ENCODE measurements around the gene C12orf75.
A peak's percentile ranks its signal among the peaks of the same experiment; 100 is the strongest.
"Not testable (repeated sequence)": the region's sequence is repeated elsewhere in the genome, so short reads cannot be mapped to it uniquely, and the experiment has no call there.

C12orf75 gene

DNA sequence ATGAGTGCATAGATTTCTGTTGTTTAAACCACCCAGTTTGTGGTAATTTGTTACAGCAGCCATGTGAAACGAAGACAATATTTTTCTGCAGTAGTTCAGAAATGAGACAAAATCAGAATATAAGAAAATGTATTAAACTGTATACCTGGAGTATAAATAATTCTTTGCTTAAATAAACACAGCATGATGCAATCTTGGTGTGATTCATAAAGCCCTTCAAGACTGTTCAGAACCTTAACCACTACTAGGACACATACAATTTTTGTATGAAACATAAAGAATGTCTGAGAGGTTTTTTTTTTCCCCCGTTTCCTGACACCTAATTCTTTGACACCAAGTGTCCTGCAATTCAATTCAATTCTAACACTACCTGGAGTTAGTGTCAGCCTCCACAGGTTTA is 10.5 kb downstream of the C12orf75 start:
- ATAC-seq (no peak), DNase-seq (no peak)
- H3K4me1 Mint-ChIP-seq: peaks cover 30% of the 10 kb centered on the region
- H3K9me3 Mint-ChIP-seq: peaks cover 16 to 19% of the 10 kb centered on the region in 2 donors
- no peak overlapping the region for H3K4me3 Mint-ChIP-seq
- H3K27ac Mint-ChIP-seq: no peak overlapping the region
- no peaks in the 10 kb centered on the region for H3K27me3 Mint-ChIP-seq

DNA sequence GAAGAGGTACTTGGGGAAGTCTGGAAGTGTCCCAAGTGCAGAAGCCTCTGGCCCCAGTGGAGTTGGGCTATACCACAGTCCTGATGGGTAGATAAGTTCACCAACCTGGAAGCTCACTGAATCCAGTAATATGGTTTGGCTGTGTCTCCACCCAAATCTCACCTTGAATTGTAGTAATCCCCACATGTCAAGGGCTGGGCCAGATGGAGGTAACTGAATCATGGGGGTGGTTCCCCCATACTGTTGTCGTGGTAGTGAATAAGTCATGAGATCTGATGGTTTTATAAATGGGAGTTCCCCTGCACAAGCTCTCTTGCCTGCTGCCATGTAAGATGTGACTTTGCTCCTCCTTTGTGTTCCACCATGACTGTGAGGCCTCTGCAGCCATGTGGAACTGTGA is 11.1 kb downstream of the C12orf75 start:
- H3K27ac Mint-ChIP-seq, H3K27me3 Mint-ChIP-seq, H3K4me3 Mint-ChIP-seq: not testable (repeated sequence)
- peaks cover 16 to 19% of the 10 kb centered on the region in 2 donors for H3K9me3 Mint-ChIP-seq
- peaks cover 25% of the 10 kb centered on the region for H3K4me1 Mint-ChIP-seq
- ATAC-seq (peak; percentile 45), DNase-seq (peak in 1 of 2 donors; percentile 23)

DNA sequence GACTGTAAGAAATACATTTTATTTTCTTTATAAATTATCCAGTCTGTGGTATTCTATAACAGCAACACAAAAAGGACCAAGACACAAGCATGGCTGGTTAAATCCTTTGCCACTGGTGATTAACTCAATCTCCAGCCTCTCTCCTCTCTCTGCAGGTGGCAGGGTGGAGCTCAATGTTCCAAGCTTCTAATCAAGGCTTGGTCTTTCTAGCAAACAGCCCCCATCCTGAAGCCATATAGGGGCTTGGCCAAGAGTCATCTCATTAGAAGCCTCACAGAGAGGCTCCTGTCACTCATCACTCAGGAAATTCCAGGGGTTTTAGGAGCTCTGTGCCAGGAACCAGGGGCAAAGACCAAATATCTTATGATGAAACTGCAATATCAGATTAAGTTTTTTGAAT is 12.0 kb downstream of the C12orf75 start:
- Mint-ChIP-seq H3K4me3 (no peak overlapping the region), H3K9me3 (peaks cover 16 to 19% of the 10 kb centered on the region in 2 donors), H3K4me1 (peaks cover 20% of the 10 kb centered on the region), H3K27me3 (no peaks in the 10 kb centered on the region), H3K27ac (no peak overlapping the region)
- DNase-seq (no peak), ATAC-seq (no peak)

DNA sequence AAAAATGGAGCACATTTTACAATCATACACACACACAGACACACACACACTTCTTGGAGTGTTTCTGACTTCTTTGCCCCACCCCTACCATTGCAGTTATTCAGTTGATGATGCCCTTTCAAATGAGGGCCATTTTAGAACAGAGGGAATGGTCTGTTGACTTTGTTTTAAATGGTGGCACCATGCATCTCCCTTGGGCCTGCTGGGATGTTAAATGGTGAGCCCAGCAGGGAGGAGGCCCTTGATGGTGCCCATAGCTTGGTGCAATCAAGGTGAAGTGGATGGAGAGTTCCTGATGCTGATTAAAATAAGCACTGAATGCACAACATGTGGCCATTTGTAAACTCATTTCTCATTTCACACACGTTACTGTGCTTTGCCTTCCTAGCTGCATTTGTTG is 13.3 kb downstream of the C12orf75 start:
- Mint-ChIP-seq H3K27me3 (no peaks in the 10 kb centered on the region), H3K9me3 (peaks cover 16 to 19% of the 10 kb centered on the region in 2 donors), H3K27ac (peak overlapping the region in 1 of 2 donors; percentile 19), H3K4me3 (no peak overlapping the region), H3K4me1 (peaks cover 18% of the 10 kb centered on the region)
- no peak for ATAC-seq
- DNase-seq: no peak

DNA sequence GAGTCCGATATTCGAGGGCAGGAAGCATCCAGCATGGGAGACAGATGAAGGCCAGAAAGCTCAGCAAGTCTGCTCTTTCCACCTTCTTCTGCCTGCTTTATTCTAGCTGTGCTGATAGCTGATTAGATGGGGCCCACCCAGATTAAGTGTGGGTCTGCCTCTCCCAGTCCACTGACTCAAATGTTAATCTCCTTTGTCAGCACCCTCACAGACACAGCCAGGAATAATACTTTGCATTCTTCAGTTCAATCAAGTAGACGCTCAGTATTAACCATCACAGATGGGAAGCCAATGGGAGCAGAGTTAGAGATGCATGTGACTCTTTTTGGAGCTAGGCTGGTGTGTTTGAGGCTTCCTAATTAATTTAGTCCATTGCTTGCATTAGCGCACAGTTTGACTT is 17.0 kb downstream of the C12orf75 start:
- Mint-ChIP-seq H3K4me3 (no peak overlapping the region), H3K27me3 (no peaks in the 10 kb centered on the region), H3K4me1 (peaks cover 32% of the 10 kb centered on the region), H3K27ac (no peak overlapping the region), H3K9me3 (peaks cover 0 to 6% of the 10 kb centered on the region in 2 donors)
- ATAC-seq (no peak), DNase-seq (no peak)

DNA sequence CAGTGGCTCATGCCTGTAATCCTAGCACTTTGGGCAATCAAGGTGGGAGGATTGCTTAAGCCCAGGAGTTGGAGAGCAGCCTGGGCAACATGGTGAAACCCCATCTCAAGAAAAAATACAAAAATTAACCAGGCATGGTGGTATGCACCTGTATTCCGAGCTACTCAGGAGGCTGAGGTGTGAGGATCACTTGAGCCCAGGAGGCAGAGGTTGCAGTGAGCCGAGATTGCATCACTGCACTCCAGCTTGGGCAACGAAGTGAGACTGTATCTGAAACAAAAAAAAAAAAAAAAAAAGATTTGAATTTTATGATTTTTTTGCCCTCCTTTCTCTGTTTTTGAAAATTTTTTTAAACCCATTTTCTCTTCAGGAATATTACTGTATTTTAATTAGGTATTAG is 17.7 kb downstream of the C12orf75 start:
- peaks cover 29% of the 10 kb centered on the region for H3K4me1 Mint-ChIP-seq
- peaks cover 0 to 6% of the 10 kb centered on the region in 2 donors for H3K9me3 Mint-ChIP-seq
- ATAC-seq (no peak), DNase-seq (no peak)
- H3K27me3 Mint-ChIP-seq: no peaks in the 10 kb centered on the region
- H3K27ac Mint-ChIP-seq: no peak overlapping the region
- H3K4me3 Mint-ChIP-seq: no peak overlapping the region

DNA sequence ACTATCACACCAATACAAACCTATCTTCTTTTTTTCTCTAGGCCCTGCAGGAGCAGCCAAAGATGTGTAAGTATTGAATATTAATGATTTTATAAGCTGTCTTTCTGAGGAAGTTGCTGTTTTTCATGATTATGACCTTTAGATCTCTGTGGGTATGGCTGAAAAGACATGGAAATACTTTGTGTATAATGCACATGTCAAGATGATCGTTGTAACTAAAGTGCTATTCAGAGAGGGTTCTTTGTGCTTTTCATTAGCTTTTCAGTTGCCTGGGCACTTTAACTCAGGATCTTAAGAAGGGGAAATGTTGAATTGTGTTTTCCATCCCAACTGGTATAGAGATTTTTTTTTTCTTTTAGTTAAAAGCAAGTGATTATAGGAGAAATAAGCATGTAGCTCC is 18.1 kb downstream of the C12orf75 start:
- Mint-ChIP-seq H3K9me3 (peaks cover 0 to 6% of the 10 kb centered on the region in 2 donors), H3K4me1 (peaks cover 29% of the 10 kb centered on the region), H3K27ac (no peak overlapping the region), H3K27me3 (no peaks in the 10 kb centered on the region), H3K4me3 (no peak overlapping the region)
- DNase-seq (no peak), ATAC-seq (no peak)

DNA sequence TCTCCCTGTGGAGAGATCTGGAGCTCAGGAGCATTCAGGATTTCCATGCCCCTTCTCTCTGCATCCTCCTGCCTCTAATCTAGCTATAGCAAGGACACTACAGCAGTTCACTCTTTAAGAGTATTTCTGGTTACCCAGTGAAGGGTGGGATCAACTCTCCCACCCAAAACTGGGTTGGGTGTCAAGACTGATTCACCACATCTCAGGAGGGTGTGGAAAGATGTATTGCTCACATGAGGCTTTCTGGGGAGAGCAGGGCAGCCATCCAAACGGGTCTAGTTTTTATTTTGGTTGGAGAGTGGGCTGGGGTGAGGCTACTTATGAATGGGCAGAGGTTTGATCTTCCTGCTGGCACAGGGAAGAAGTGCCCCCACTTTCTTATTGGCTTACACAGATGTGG is 18.6 kb downstream of the C12orf75 start:
- ATAC-seq (no peak), DNase-seq (no peak)
- Mint-ChIP-seq H3K4me3 (no peak overlapping the region), H3K27ac (peak overlapping the region in 1 of 2 donors; percentile 28), H3K4me1 (peaks cover 29% of the 10 kb centered on the region), H3K27me3 (no peaks in the 10 kb centered on the region), H3K9me3 (peaks cover 0 to 6% of the 10 kb centered on the region in 2 donors)

DNA sequence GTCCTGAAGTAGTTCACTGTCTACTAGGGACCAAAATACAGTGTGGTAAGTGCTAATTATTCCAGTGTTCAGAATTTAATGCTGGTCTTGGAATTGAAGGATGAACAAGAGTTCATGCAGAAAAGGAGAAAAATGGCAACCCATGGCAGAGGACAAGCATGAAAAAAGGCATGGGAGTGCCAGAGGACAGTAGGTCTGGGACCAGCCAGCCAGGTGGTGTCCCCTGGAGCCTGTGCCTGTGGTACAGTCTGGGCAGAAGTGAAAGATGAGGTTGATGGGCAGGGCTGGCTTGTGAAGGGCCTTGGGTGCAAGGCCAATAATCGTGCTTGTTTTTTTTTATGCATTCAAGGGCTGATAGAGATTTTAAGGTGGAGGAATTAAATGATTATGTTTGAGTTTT is 21.0 kb downstream of the C12orf75 start:
- Mint-ChIP-seq H3K9me3 (peaks cover 0 to 6% of the 10 kb centered on the region in 2 donors), H3K4me1 (peaks cover 41% of the 10 kb centered on the region), H3K27ac (peak overlapping the region in 1 of 2 donors; percentile 50), H3K4me3 (no peak overlapping the region), H3K27me3 (no peaks in the 10 kb centered on the region)
- ATAC-seq (no peak), DNase-seq (no peak)

DNA sequence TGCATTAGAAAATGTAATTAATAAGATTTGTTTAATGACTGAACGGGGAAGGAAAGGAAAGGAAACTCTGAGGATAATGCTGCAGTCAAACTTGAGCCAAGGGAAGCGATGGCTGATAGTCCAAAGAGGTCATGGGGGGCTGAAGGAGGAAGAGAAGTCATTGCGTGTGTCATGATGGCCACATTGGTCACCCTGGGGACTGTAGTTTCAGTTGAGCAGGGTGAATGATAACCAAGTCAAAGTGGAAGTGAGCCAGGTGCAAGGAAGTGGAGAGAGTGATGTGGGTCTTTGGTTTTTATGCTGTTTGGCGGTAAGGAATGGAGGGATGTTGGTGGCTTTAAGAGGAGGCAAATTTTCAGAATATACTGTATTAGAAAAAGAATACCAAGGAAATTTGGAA is 21.6 kb downstream of the C12orf75 start:
- H3K27ac Mint-ChIP-seq: peak overlapping the region in 1 of 2 donors; percentile 50
- peaks cover 47% of the 10 kb centered on the region for H3K4me1 Mint-ChIP-seq
- peak in 1 of 2 donors; percentile 22 for DNase-seq
- H3K4me3 Mint-ChIP-seq: no peak overlapping the region
- no peaks in the 10 kb centered on the region for H3K27me3 Mint-ChIP-seq
- H3K9me3 Mint-ChIP-seq: peaks cover 0 to 6% of the 10 kb centered on the region in 2 donors
- peak; percentile 71 for ATAC-seq

DNA sequence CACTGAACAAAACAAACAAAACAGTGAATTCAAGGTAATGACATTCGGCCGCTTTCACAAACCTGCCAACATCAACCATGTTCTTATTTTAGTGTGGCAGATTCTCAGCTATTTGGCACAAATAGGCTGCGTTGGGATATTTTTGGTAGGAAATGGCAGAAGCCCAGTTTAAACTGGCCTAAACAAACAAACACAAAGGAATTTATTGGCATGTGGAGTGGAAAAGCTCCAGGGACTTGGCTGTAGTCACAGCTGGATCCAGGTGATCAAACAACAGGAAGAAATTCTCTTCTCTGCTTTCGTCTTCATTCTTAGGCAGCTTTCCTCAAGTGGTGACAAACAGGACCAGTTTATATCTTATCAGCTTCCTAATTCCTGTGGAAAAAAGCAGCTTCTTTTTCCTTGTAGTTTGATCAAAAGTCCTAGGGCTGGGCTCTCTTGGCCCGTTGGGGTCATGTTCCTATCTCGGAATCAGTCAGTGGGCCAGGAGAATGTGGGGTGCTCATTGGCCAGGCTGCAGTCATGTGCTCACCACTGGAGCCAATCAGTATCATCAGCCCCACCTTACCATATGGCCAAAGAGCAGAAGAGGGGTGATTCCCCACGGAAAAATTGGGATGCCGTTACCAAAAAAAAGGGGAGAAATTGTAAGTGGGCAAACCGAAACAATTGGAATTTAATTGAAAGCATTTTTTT is 22.6 kb downstream of the C12orf75 start:
- Mint-ChIP-seq H3K27ac (no peak overlapping the region), H3K4me1 (peaks cover 57% of the 10 kb centered on the region)

DNA sequence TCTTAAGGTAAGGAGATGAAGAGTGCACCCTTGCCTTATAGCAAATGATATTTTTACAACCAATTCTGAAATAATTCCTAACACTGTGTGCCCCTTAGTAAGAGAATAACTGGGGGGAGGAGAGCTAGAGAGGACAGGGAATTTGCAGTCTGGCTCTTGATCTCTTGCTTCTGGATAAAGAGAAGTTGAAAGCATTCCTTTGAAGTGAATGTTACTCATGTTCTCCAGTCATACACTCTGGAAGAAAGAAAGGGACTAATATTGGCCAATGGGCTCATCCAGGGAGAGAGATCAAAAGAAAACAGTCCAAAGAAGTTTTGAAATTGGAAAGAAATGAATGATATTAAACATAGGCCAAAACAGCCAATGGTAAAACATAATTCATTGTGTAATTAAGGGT is 25.3 kb downstream of the C12orf75 start:
- DNase-seq (no peak), ATAC-seq (no peak)
- Mint-ChIP-seq H3K27ac (no peak overlapping the region), H3K27me3 (no peaks in the 10 kb centered on the region), H3K9me3 (peaks cover 0 to 6% of the 10 kb centered on the region in 2 donors), H3K4me1 (peaks cover 41% of the 10 kb centered on the region), H3K4me3 (no peak overlapping the region)

More for the DNA sequence above, 22.6 kb downstream of the C12orf75 start:
- no peak for DNase-seq
- no peak for ATAC-seq
- Mint-ChIP-seq H3K4me3 (no peak overlapping the region), H3K9me3 (peaks cover 0 to 6% of the 10 kb centered on the region in 2 donors), H3K27me3 (no peaks in the 10 kb centered on the region)

DNA sequence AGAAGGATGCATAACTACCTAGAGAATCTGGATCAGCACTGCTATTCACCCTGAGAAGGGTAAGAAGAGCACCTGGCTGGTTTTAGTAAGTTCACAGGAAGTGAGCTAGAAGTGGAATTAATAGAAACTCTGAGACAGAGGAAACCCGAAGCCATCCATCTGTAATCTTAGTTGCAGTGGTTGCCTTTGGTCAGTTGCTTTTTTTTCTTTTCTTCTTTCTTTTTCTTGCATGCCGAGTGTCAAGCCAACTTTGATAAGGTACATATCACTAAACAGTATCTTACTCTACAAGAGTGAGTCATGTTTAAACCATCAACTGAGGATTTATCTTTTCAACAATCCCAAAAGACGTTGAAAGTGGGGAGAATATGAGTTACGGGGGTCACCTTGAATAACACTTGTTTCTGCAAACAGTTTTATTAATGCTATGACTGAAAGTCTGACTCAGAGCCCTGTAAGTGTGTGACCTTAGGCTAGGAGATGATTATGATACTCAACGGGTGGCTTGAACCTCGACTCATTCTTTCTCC is 26.7 kb downstream of the C12orf75 start:
- no peak overlapping the region for H3K4me3 Mint-ChIP-seq
- H3K27ac Mint-ChIP-seq: peak overlapping the region; percentile 66
- peak; percentile 90 for ATAC-seq
- no peaks in the 10 kb centered on the region for H3K9me3 Mint-ChIP-seq
- peaks cover 31% of the 10 kb centered on the region for H3K4me1 Mint-ChIP-seq
- no peak for DNase-seq
- no peaks in the 10 kb centered on the region for H3K27me3 Mint-ChIP-seq

DNA sequence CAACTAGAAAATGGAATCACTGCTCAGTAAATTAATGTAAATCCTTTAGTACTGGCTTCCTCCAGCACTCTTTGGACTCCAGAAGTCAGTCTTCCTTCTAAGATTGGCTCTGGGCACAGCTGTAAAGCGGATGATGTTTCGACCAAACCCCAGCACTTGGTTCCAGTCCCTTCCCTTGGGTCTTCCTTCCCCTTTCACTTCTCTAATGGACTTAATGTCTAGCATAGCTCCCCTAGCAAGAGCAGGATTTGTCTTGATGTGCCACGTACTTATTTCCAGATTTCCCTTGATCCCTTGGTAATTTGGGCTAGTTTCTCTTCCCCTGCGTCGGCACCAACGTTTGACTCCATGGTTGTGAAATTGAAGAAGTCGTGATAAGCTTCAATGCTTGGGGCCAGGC is 28.3 kb downstream of the C12orf75 start:
- no peaks in the 10 kb centered on the region for H3K9me3 Mint-ChIP-seq
- no peak overlapping the region for H3K27ac Mint-ChIP-seq
- no peaks in the 10 kb centered on the region for H3K27me3 Mint-ChIP-seq
- no peak for DNase-seq
- no peak for ATAC-seq
- peaks cover 29% of the 10 kb centered on the region for H3K4me1 Mint-ChIP-seq
- no peak overlapping the region for H3K4me3 Mint-ChIP-seq

DNA sequence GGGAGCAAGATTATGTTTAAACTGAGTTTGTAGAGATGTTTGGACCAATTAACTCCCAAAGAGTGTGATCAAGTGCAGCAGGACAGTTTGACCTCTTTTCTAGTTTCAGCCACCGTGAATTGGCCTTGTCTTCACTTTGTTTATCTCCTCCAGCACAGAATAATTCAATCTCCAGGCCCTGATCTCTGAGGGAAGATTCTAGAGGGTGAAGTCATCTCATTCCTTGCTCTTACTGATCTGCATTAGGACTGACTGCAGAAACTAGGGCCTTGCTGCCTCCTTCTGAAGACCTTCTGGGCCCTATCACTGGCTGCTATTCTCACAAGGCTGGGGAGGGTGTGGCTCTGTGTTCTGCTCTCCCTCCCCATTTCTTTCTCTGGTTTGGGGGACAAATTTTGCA is 29.4 kb downstream of the C12orf75 start:
- no peak for DNase-seq
- ATAC-seq: no peak
- no peaks in the 10 kb centered on the region for H3K9me3 Mint-ChIP-seq
- no peaks in the 10 kb centered on the region for H3K27me3 Mint-ChIP-seq
- peaks cover 23% of the 10 kb centered on the region for H3K4me1 Mint-ChIP-seq
- H3K4me3 Mint-ChIP-seq: no peak overlapping the region
- H3K27ac Mint-ChIP-seq: peak overlapping the region in 1 of 2 donors; percentile 81

DNA sequence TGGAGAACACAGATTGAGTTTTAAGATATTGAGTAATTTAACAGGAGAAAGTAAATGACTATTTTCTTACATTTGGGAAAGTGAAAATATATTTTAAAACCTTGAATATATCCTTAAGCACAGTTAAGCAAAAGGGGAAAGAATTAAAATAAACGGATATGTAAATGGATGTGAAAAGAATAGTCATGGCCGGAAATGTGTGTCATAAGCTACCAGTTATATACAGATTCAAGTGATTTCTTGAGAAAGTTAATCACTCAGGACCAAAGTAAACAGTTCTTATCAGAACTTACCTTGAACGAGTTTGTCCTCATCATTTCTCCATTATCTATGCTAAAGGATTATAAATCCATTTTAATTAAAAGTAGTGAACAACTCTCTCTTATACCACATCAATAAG is 33.4 kb downstream of the C12orf75 start:
- ATAC-seq: no peak
- Mint-ChIP-seq H3K27me3 (no peaks in the 10 kb centered on the region), H3K9me3 (no peaks in the 10 kb centered on the region), H3K4me3 (no peak overlapping the region), H3K4me1 (no peaks in the 10 kb centered on the region), H3K27ac (no peak overlapping the region)
- no peak for DNase-seq

DNA sequence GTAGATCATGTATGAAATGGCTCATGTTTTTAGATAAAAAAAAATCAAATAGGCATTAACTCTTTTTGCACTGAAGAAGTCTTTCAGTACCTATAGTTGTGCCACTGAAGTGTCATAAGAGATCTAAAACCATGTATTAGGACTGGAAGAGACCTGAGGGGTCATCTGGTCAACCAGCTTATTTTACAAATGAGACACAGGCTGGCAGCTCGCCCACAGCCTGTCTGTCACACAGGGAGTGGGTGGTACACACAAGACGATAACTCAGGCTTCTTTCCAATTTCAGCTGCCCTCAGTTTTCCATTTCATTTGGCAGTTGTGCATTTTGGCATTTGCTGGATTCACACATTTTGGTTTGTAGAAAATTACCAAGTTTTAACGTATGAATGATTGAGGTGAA is 34.7 kb downstream of the C12orf75 start:
- no peaks in the 10 kb centered on the region for H3K9me3 Mint-ChIP-seq
- H3K27me3 Mint-ChIP-seq: no peaks in the 10 kb centered on the region
- no peaks in the 10 kb centered on the region for H3K4me1 Mint-ChIP-seq
- ATAC-seq: no peak
- no peak for DNase-seq
- no peak overlapping the region for H3K4me3 Mint-ChIP-seq
- no peak overlapping the region for H3K27ac Mint-ChIP-seq
